IMR-90 (cell line): ENCODE results near the gene CACNA1F. TPM values are rescaled to one million over a fixed set of nuclear protein-coding genes. Genes with fewer than 3 reads are reported as not detected.

Experiments
- ATAC-seq: fragments of 200-7000 bp; cut with Tn5 transposase; 2 replicates; pipeline ENCODE4 v1.9.1; 2020; ENCODE audit warnings: low read depth, mild to moderate bottlenecking, moderate library complexity
- BruUV-seq: library from RNA; stranded (reverse); fragments of 400-500 nt; replicated peaks from 2 replicates; lab custom pipeline; 2021; lab: Mats Ljungman, UMichigan
- CTCF ChIA-PET: fragments of 300-600 bp; formaldehyde crosslinking; extraction: SDS; loops from one replicate; lab custom pipeline; 2021; ENCODE audit warnings: antibody characterized with exemption; lab: Yijun Ruan, JAX
- POLR2A ChIA-PET: fragments of 300-600 bp; sonication (Branson Sonifier 250); formaldehyde crosslinking; loops from one replicate; lab custom pipeline; 2022; ENCODE audit warnings: antibody characterized with exemption; ENCODE audit not compliant: unreplicated experiment; lab: Charles Lee
- DNase-seq: peaks from one replicate; pipeline ENCODE4 v3.0.0; 2013
- H2AFZ ChIP-seq: replicated peaks from 2 replicates; pipeline ENCODE3; 2013; ENCODE audit warnings: low read length, mild to moderate bottlenecking; ENCODE audit not compliant: poor library complexity
- H2AK5ac ChIP-seq: 2 replicates; pipeline ENCODE4 v1.6.1; 2013; ENCODE audit warnings: low read depth, low read length, inconsistent platforms
- H2AK9ac ChIP-seq: replicated peaks from 2 replicates; pipeline ENCODE3; 2013; ENCODE audit warnings: mild to moderate bottlenecking, low read depth, low read length, moderate library complexity; ENCODE audit not compliant: poor library complexity
- H2BK120ac ChIP-seq: 2 replicates; pipeline ENCODE4 v1.6.1; 2013; ENCODE audit warnings: low read depth, low read length, inconsistent platforms
- H2BK15ac ChIP-seq: 3 replicates; pipeline ENCODE4 v1.6.1; 2013; ENCODE audit warnings: low read depth, low read length, inconsistent platforms
- H2BK20ac ChIP-seq: 2 replicates; pipeline ENCODE4 v1.6.1; 2013; ENCODE audit warnings: low read depth, mild to moderate bottlenecking, inconsistent platforms, low read length, moderate library complexity
- H2BK5ac ChIP-seq: 2 replicates; pipeline ENCODE4 v1.6.1; 2013; ENCODE audit warnings: mild to moderate bottlenecking, low read depth, low read length, inconsistent platforms; ENCODE audit not compliant: poor library complexity, severe bottlenecking
- H3K14ac ChIP-seq: replicated peaks from 2 replicates; pipeline ENCODE4 v1.6.1; 2013; ENCODE audit warnings: low read depth, low read length, inconsistent platforms
- H3K18ac ChIP-seq: 2 replicates; pipeline ENCODE4 v1.6.1; 2013; ENCODE audit warnings: low read depth, low read length, control low read depth
- H3K23ac ChIP-seq: 2 replicates; pipeline ENCODE4 v1.6.1; 2013; ENCODE audit warnings: low read depth, low read length, inconsistent platforms
- H3K27ac ChIP-seq: 2 replicates; pipeline ENCODE4 v1.5.1; 2013; ENCODE audit warnings: mild to moderate bottlenecking, control low read depth, low read length; ENCODE audit not compliant: insufficient read depth
- H3K27me3 ChIP-seq: 2 replicates; pipeline ENCODE4 v1.6.1; 2013; ENCODE audit warnings: low read length; ENCODE audit not compliant: control insufficient read depth, insufficient read depth
- H3K36me3 ChIP-seq: 2 replicates; pipeline ENCODE4 v1.6.1; 2013; ENCODE audit warnings: low read length, mixed read lengths; ENCODE audit not compliant: control insufficient read depth, insufficient read depth
- H3K4ac ChIP-seq: 2 replicates; pipeline ENCODE4 v1.6.1; 2013; ENCODE audit warnings: low read depth, low read length, inconsistent platforms
- H3K4me1 ChIP-seq: 2 replicates; pipeline ENCODE4 v1.6.1; 2013; ENCODE audit warnings: low read length, mixed read lengths; ENCODE audit not compliant: control insufficient read depth, insufficient read depth
- H3K4me2 ChIP-seq: 2 replicates; pipeline ENCODE4 v1.6.1; 2013; ENCODE audit warnings: low read depth, mild to moderate bottlenecking, control low read depth, low read length, moderate library complexity
- H3K4me3 ChIP-seq: 2 replicates; pipeline ENCODE4 v1.5.1; 2013; ENCODE audit warnings: low read depth, mild to moderate bottlenecking, control low read depth, low read length, moderate library complexity; ENCODE audit not compliant: insufficient read depth
- H3K56ac ChIP-seq: 2 replicates; pipeline ENCODE4 v1.6.1; 2013; ENCODE audit warnings: low read length, inconsistent platforms; ENCODE audit not compliant: insufficient read depth; ENCODE audit errors: extremely low read depth
- H3K79me1 ChIP-seq, 2 experiments: 2 replicates each; pipeline ENCODE4 v1.6.1; 2013; ENCODE audit warnings: low read length in 2 of 2, inconsistent platforms in 1 of 2, low read depth in 1 of 2
- H3K9ac ChIP-seq: 2 replicates; pipeline ENCODE4 v1.6.1; 2013; ENCODE audit warnings: low read depth, low read length, control low read depth
- H3K9me1 ChIP-seq: 2 replicates; pipeline ENCODE4 v1.6.1; 2013; ENCODE audit warnings: low read length, inconsistent platforms; ENCODE audit not compliant: insufficient read depth
- H3K9me3 ChIP-seq: 2 replicates; pipeline ENCODE4 v1.6.1; 2013; ENCODE audit warnings: low read length; ENCODE audit not compliant: control insufficient read depth, insufficient read depth
- H4K20me1 ChIP-seq: 2 replicates; pipeline ENCODE4 v1.6.1; 2013; ENCODE audit warnings: low read length, inconsistent platforms; ENCODE audit not compliant: insufficient read depth
- H4K5ac ChIP-seq: 2 replicates; pipeline ENCODE4 v1.6.1; 2013; ENCODE audit warnings: mild to moderate bottlenecking, low read depth, low read length, control low read depth
- H4K8ac ChIP-seq, 2 experiments: 2 replicates each; pipeline ENCODE4 v1.6.1; 2013; ENCODE audit warnings: low read depth in 2 of 2, low read length in 2 of 2, control low read depth in 1 of 2, inconsistent platforms in 1 of 2
- H4K91ac ChIP-seq: 2 replicates; pipeline ENCODE4 v1.6.1; 2013; ENCODE audit warnings: low read depth, low read length, inconsistent platforms; ENCODE audit not compliant: insufficient read depth
- BHLHE40 ChIP-seq: fragments of 150-350 bp; IDR thresholded peaks from 2 replicates; pipeline ENCODE4 v1.6.1; 2016; ENCODE audit warnings: mild to moderate bottlenecking, low read depth, low read length
- FOS ChIP-seq: fragments of 150-350 bp; IDR thresholded peaks from 2 replicates; pipeline ENCODE4 v1.6.1; 2016; ENCODE audit warnings: low read depth, low read length
- NFE2L2 ChIP-seq: fragments of 150-350 bp; IDR thresholded peaks from 2 replicates; pipeline ENCODE4 v1.6.1; 2016; ENCODE audit warnings: low read depth, mild to moderate bottlenecking, low read length
- POLR2A ChIP-seq: IDR thresholded peaks from 2 replicates; pipeline ENCODE4 v1.6.1; 2012; ENCODE audit warnings: mild to moderate bottlenecking, low read depth, low read length
- RCOR1 ChIP-seq: IDR thresholded peaks from 2 replicates; pipeline ENCODE4 v1.6.1; 2012; ENCODE audit warnings: mild to moderate bottlenecking, low read length, improper control_type of control experiment; ENCODE audit not compliant: insufficient replicate concordance
- SMC3 ChIP-seq: fragments of 150-350 bp; IDR thresholded peaks from 2 replicates; pipeline ENCODE4 v1.6.1; 2016; ENCODE audit warnings: low read depth, mild to moderate bottlenecking, antibody characterized with exemption, low read length, moderate library complexity
- USF2 ChIP-seq: fragments of 150-350 bp; IDR thresholded peaks from 2 replicates; pipeline ENCODE4 v1.6.1; 2017; ENCODE audit warnings: mild to moderate bottlenecking, antibody characterized with exemption, low read length, low read depth
- WGBS, 2 experiments: methylation state at CpG; one replicate each; pipeline versions ENCODE4 v1.1.5 to v1.1.7; 2013; ENCODE audit warnings: missing lambda C conversion rate in 2 of 2; ENCODE audit not compliant: insufficient read length in 1 of 2; ENCODE audit errors: extremely low coverage in 2 of 2; 5-methylcytosine and 5-hydroxymethylcytosine counted together
- dilution Hi-C: fragments of 300-500 bp; cut with HindIII; formaldehyde crosslinking; loops from one replicate; pipeline ENCODE4 v1.14.3; 2018; ENCODE audit warnings: low sequenced_read_pairs; ENCODE audit not compliant: unreplicated experiment
- in situ Hi-C: fragments of 300-500 bp; cut with MboI; formaldehyde crosslinking; loops from 3 replicates; pipeline ENCODE4 v1.14.3; 2019; ENCODE audit warnings: low sequenced_read_pairs, inconsistent platforms, mixed read lengths
- intact Hi-C: fragments of 100-400 bp; cut with micrococcal nuclease; formaldehyde crosslinking; loops from 2 replicates; pipeline ENCODE4 v1.10.0; 2022
- polyA plus RNA-seq, 3 experiments: library from polyadenylated mRNA; depleted of rRNA; stranded (reverse); fragments of >200 nt; gene quantifications; 2 replicates each; pipeline ENCODE4 v1.2.3, GENCODE V29; 2012; ENCODE audit warnings: low replicate concordance in 1 of 3
- total RNA-seq: library from RNA; depleted of rRNA; stranded (reverse); fragments of >200 nt; gene quantifications from 2 replicates; pipeline ENCODE4 v1.2.3, GENCODE V29; 2012

CACNA1F gene
- total and polyA plus RNA-seq, 2 of the 4 experiments (the other 2 are of a cell fraction): not detected

GRCh38 chrX:49225858-49226257, 7.3 kb downstream of the CACNA1F start:
- Histone ChIP-seq H3K4me3 (no peak overlapping the region), H3K9me1 (no peaks in the 10 kb centered on the region), H4K91ac (no peak overlapping the region), H2AFZ (no peak overlapping the region), H2BK20ac (no peak overlapping the region), H2BK15ac (no peak overlapping the region), H3K9ac (no peak overlapping the region), H3K27me3 (peaks cover 2% of the 10 kb centered on the region; the same call in 1 of the 2 replicates), H3K79me1 (no peaks in the 10 kb centered on the region), H2BK5ac (no peak overlapping the region), H3K23ac (no peak overlapping the region), H3K14ac (no peak overlapping the region), H2BK120ac (no peak overlapping the region), H3K9me3 (0 out of 2 replicates have a peak, but pooled peaks cover 3% of the 10 kb centered on the region), H3K4me2 (no peak overlapping the region), H3K27ac (no peak overlapping the region), H4K5ac (no peak overlapping the region), H4K8ac (no peak overlapping the region), H2AK5ac (no peak overlapping the region), H2AK9ac (no peak overlapping the region), H4K20me1 (no peaks in the 10 kb centered on the region), H3K18ac (no peak overlapping the region), H3K56ac (no peak overlapping the region), H3K36me3 (no peaks in the 10 kb centered on the region), H3K4me1 (no peaks in the 10 kb centered on the region), H3K4ac (no peak overlapping the region)
- ChIA-PET CTCF (no interaction called here), POLR2A (no interaction called here)
- dilution Hi-C loops: no loop called here
- 83% methylated on average over 1 of the region's 14 CpGs; no CpG with 5 or more reads in 1 of the 2 experiments for WGBS, 2 experiments
- no TSS peak for BruUV-seq
- no peak for TF ChIP-seq USF2
- TF ChIP-seq FOS: no peak
- TF ChIP-seq SMC3: no peak
- no peak for TF ChIP-seq POLR2A
- TF ChIP-seq NFE2L2: no peak
- no peak for TF ChIP-seq BHLHE40
- no peak for TF ChIP-seq RCOR1
- in situ Hi-C loops: no loop called here
- DNase-seq (no peak), ATAC-seq (no peak)
- intact Hi-C loops: no loop called here
